Gastroesophageal sphincter (tissue), 4 donors: ENCODE data around the gene MAPK6. TPM values are rescaled to one million over a fixed set of nuclear protein-coding genes. Genes with fewer than 3 reads are reported as not detected.
"Not testable (repeated sequence)": the region's sequence is repeated elsewhere in the genome, so short reads cannot be mapped to it uniquely, and the experiment has no call there.

Experiments
- ATAC-seq: fragments of 150-250 bp; one replicate; pipeline ENCODE4 v1.9.1; 2016; ENCODE audit warnings: mild to moderate bottlenecking, moderate library complexity
- H3K27ac ChIP-seq, 4 donors: fragments of 200-600 bp; sonication (generic) in 3 of 4; 1 replicate in 3 of 4; 2 replicates in 1 of 4; pipeline ENCODE4 v1.5.1; 2016 to 2019
- H3K27me3 ChIP-seq: fragments of 200-600 bp; sonication (generic); one replicate; pipeline ENCODE4 v1.5.1; 2019
- H3K36me3 ChIP-seq, 2 donors: fragments of 200-600 bp; sonication (generic); one replicate each; pipeline ENCODE4 v1.5.1; 2019; ENCODE audit warnings: control low read depth in 1 of 2
- H3K4me1 ChIP-seq, 3 donors: fragments of 200-600 bp; sonication (generic); 1 replicate in 2 of 3; 2 replicates in 1 of 3; pipeline ENCODE4 v1.5.1; 2016 to 2019; ENCODE audit warnings: control low read depth in 2 of 3
- H3K4me3 ChIP-seq, 2 donors: fragments of 200-600 bp; sonication (generic); one replicate each; pipeline ENCODE4 v1.5.1; 2019; ENCODE audit warnings: mild to moderate bottlenecking in 1 of 2, moderate library complexity in 1 of 2
- H3K9me3 ChIP-seq, 3 donors: fragments of 200-600 bp; sonication (generic); one replicate each; pipeline ENCODE4 v1.5.1; 2017 to 2019; ENCODE audit warnings: control low read depth in 2 of 3
- EP300 ChIP-seq: sonication (generic); formaldehyde crosslinking; IDR thresholded peaks from one replicate; pipeline ENCODE4 v1.6.1; 2017; ENCODE audit warnings: antibody characterized with exemption, mild to moderate bottlenecking
- POLR2A ChIP-seq, 2 donors: fragments of 450-650 bp; IDR thresholded peaks; one replicate each; pipeline ENCODE4 v1.6.1; 2017; ENCODE audit warnings: antibody characterized with exemption in 2 of 2, mild to moderate bottlenecking in 2 of 2, moderate library complexity in 1 of 2
- POLR2AphosphoS5 ChIP-seq: sonication (generic); formaldehyde crosslinking; IDR thresholded peaks from one replicate; pipeline ENCODE4 v1.6.1; 2017; ENCODE audit warnings: antibody characterized with exemption
- WGBS, 2 donors: methylation state at CpG; one replicate each; pipeline ENCODE4 v1.1.5; 2018; ENCODE audit warnings: low coverage in 1 of 2; 5-methylcytosine and 5-hydroxymethylcytosine counted together
- total RNA-seq, 4 donors: library from RNA; depleted of rRNA; stranded (reverse); fragments of >200 nt; gene quantifications; one replicate each; pipeline ENCODE4 v1.1.0, GENCODE V29; 2016
- TF ChIP-seq, protein P1 (sequence below), 4 experiments: fragments of 200-600 bp in 2 of 4; fragments of 450-650 bp in 2 of 4; sonication (generic) in 1 of 4; IDR thresholded peaks; one replicate each; pipeline ENCODE4 v1.5.1; 2017 to 2019; ENCODE audit warnings: antibody characterized with exemption in 4 of 4, mild to moderate bottlenecking in 2 of 4, moderate library complexity in 2 of 4

The MAPK6 gene
- total RNA-seq, 4 donors from 2014 or later = 17.5 to 22.5 (median 20.7) TPM

DNA sequence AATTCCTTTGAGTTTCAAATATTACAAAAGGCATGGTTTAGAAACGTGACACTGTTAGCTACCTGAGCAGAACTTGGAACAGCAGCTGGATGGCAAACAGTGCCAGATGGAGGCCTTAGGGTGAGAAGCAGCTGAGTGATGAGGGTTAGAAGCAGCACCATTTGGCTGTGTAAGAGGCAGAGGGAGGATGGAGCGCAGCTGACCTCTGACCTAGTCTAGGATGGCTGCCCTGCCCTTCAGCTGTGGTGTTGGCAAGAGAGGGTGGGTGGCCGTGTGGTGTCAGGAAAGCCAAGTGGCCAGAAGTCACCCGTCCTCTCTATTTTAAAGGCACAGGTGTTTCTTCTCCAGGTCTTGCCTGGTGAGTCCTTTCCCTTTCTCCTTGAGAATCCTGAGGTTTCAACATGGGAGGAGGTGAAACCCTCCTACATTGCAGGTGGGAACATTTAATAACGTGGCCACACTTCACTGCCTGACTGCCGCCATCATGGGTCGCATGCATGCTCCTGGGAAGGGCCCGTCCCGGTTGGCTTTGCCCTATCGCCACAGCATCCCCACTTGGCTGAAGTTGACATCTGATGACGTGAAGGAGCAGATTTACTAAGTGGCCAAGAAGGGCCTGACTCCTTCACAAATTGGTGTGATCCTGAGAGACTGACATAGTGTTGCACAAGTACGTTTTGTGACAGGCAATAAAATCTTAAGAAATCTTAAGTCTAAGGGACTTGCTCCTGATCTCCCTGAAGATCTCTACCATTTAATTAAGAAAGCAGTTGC is 76.0 kb downstream of the MAPK6 start:
- Histone ChIP-seq H3K27me3 (no peaks in the 10 kb centered on the region), H3K9me3 (peaks cover 0 to 9% (median 0%) of the 10 kb centered on the region in 3 donors), H3K36me3 (no peaks in the 10 kb centered on the region), H3K27ac (peak overlapping the region in 2 of 4 donors; percentile 29 to 50), H3K4me3 (no peak overlapping the region), H3K4me1 (peaks cover 0 to 11% (median 7%) of the 10 kb centered on the region in 3 donors)
- no peak for TF ChIP-seq POLR2AphosphoS5
- 77 to 83% methylated on average over 3 to 4 of the region's 12 CpGs for WGBS, 2 donors
- ATAC-seq = peak; percentile 58

DNA sequence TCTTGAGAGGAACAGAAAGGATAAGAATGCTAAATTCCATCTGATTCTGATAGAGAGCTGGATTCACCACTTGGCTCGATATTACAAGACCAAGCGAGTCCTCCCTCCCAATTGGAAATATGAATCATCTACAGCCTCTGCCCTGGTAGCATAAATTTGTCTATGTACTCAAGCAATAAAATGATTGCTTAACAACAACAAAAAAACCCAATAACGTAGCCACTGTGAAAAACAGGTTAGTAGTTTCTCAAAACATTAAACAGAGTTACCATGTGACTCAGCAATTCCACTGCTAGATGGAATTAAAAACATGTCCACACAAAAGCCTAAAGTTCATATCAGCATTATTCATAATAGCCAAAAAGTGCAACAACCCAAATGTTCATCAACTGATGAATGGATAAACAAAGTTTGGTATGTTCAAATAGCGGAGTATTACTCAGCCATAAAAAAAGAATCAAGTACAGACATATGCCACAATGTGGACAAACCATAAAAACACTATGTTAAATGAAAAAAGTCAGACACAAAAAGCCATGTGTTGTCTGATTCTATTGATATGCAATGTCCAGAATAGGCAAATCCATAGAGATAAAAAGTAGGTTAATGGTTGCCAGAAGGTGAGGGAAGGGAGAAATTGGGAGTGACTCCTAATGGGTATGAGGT is 76.7 kb downstream of the MAPK6 start:
- no peaks in the 10 kb centered on the region for H3K36me3 ChIP-seq
- WGBS, 2 donors = 26 to 49% methylated on average over 4 of the region's 4 CpGs
- TF ChIP-seq EP300 = no peak
- TF ChIP-seq POLR2AphosphoS5 = peak; percentile 44
- no peaks in the 10 kb centered on the region for H3K27me3 ChIP-seq
- H3K27ac ChIP-seq = no peak overlapping the region
- H3K9me3 ChIP-seq = peaks cover 0 to 2% (median 0%) of the 10 kb centered on the region in 3 donors
- peaks cover 0 to 11% (median 7%) of the 10 kb centered on the region in 3 donors for H3K4me1 ChIP-seq
- H3K4me3 ChIP-seq = no peak overlapping the region
- peak; percentile 70 for ATAC-seq

DNA sequence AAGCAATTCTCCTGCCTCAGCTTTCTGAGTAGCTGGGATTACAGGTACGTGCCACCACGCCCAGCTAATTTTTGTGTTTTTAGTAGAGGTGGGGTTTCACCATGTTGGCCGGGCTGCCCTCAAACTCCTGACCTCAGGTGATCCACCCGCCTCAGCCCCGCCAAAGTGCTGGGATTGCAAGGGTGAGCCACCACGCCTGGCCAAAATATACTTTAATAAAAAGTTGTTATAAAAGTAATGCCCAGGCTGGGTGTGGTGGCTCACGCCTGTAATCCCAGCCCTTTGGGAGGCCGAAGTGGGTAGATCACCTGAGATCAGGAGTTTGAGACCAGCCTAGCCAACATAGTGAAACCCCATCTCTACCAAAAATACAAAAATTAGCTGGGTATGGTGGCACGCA is 77.5 kb downstream of the MAPK6 start:
- H3K27me3 ChIP-seq, H3K36me3 ChIP-seq, H3K9me3 ChIP-seq, H3K27ac ChIP-seq, ATAC-seq, H3K4me3 ChIP-seq: not testable (repeated sequence)
- peaks cover 0 to 11% (median 7%) of the 10 kb centered on the region in 3 donors for H3K4me1 ChIP-seq
- WGBS, 2 donors = 85 to 89% methylated on average over 5 to 8 of the region's 9 CpGs

DNA sequence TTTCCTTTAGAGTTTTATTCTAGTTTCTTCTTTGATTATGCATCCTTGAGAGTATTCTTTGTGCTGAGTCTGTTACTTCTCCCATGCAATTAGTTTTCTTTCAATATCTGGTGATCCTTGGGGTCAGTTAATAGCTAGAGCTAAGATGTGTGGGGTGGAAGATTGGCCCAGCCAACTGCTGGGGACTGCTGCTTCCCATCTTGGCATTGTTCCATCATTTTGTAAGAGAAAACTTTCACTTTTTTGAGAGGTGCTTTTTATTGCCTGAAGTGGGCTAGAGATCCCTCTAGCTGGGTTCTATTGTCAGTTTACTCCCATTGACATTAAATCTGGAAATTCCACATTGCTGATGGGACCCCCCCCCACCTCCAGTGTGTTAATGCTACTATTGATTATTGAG is 78.2 kb downstream of the MAPK6 start:
- no peak for TF ChIP-seq POLR2A (IDR thresholded peaks at IDR 0.05)
- TF ChIP-seq, protein P1, sequence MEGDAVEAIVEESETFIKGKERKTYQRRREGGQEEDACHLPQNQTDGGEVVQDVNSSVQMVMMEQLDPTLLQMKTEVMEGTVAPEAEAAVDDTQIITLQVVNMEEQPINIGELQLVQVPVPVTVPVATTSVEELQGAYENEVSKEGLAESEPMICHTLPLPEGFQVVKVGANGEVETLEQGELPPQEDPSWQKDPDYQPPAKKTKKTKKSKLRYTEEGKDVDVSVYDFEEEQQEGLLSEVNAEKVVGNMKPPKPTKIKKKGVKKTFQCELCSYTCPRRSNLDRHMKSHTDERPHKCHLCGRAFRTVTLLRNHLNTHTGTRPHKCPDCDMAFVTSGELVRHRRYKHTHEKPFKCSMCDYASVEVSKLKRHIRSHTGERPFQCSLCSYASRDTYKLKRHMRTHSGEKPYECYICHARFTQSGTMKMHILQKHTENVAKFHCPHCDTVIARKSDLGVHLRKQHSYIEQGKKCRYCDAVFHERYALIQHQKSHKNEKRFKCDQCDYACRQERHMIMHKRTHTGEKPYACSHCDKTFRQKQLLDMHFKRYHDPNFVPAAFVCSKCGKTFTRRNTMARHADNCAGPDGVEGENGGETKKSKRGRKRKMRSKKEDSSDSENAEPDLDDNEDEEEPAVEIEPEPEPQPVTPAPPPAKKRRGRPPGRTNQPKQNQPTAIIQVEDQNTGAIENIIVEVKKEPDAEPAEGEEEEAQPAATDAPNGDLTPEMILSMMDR (IDR thresholded peaks at IDR 0.05) = no peak
- TF ChIP-seq EP300 = no peak
- no peak for TF ChIP-seq POLR2AphosphoS5
- no peaks in the 10 kb centered on the region for H3K27me3 ChIP-seq
- H3K4me3 ChIP-seq = no peak overlapping the region
- no peak overlapping the region for H3K27ac ChIP-seq
- H3K9me3 ChIP-seq = no peaks in the 10 kb centered on the region
- no peak for ATAC-seq
- H3K36me3 ChIP-seq = no peaks in the 10 kb centered on the region
- peaks cover 0 to 11% (median 7%) of the 10 kb centered on the region in 3 donors for H3K4me1 ChIP-seq

DNA sequence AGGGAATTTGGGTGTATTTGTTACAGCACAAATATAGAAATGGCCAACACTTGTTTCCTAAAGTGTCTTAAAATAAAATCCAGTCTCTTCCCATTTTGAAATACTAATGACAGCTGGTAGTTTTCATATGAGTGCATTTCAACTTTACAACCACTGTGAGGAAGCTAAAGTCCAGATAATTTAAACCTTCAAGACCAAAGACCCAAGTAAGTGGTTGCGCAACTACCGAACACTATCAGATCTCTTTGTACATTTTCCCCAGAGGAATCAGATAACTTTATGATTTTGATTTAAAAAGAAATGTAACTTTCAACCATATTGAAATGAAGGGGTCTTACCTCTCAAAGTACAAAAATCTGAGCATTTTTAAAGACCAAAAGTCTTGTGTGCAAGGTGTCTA is 79.3 kb downstream of the MAPK6 start:
- Histone ChIP-seq H3K4me3 (no peak overlapping the region), H3K4me1 (peaks cover 0 to 11% (median 10%) of the 10 kb centered on the region in 3 donors), H3K27ac (no peak overlapping the region), H3K27me3 (no peaks in the 10 kb centered on the region), H3K36me3 (no peaks in the 10 kb centered on the region), H3K9me3 (no peaks in the 10 kb centered on the region)
- no peak for TF ChIP-seq EP300
- TF ChIP-seq, protein P1 (IDR thresholded peaks at IDR 0.05) = no peak
- no peak for TF ChIP-seq POLR2AphosphoS5
- no peak for ATAC-seq
- 89 to 95% methylated on average over 2 of the region's 2 CpGs for WGBS, 2 donors

DNA sequence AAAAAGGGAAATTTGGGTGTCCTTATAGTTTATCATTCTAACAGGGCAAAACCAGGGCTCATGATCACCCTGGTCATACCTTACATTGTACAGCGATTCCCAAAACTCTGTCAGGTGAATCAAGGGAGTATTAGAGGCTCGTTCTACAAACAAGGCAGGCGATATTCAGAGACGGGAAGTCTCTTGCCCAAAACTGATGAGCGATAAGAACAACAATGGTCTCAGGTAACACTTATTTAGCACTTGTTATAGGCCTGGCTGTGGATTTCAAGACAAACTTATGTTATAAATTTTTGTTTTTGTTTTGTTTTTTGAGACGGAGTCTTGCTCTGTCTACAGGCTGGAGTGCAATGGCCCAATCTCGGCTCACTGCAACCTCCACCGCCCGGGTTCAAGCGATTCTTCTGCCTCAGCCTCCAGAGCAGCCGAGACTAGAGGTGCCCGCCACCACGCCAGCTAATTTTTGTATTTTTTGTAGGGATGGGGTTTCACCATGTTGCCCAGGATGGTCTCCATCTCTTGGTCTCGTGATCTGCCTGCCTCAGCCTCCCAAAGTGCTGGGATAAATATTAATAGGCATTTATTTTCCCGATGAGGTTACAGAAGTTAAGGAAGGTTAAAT is 80.7 kb downstream of the MAPK6 start:
- Histone ChIP-seq H3K4me1 (peaks cover 0 to 6% (median 0%) of the 10 kb centered on the region in 3 donors), H3K9me3 (no peaks in the 10 kb centered on the region), H3K4me3 (no peak overlapping the region), H3K27ac (no peak overlapping the region), H3K27me3 (no peaks in the 10 kb centered on the region), H3K36me3 (no peaks in the 10 kb centered on the region)
- TF ChIP-seq POLR2A (IDR thresholded peaks at IDR 0.05) (no peak), POLR2AphosphoS5 (no peak), EP300 (no peak)
- TF ChIP-seq, protein P1 (IDR thresholded peaks at IDR 0.05) = no peak
- WGBS, 2 donors = 95 to 97% methylated on average over 11 to 15 of the region's 15 CpGs
- ATAC-seq = no peak
